Measurements from ENCODE around the gene TMEM17. TPM values are rescaled to one million over a fixed set of nuclear protein-coding genes. Genes with fewer than 3 reads are reported as not detected.
A peak's percentile ranks its signal among the peaks of the same experiment; 100 is the strongest.

The TMEM17 gene
- total RNA-seq, 1 experiment from 2014 or later: 0.56 TPM

GRCh38 chr2:62456721-62457539, 49.1 kb downstream of the TMEM17 start:
- peak; percentile 80 for DNase-seq (ENCODE audit: low spot score)

- no peak for DNase-seq (ENCODE audit: low spot score)
These were observed 49.9 kb downstream of the TMEM17 start for GRCh38 chr2:62455957-62456692.

GRCh38 chr2:62453955-62454354, 52.0 kb downstream of the TMEM17 start:
- DNase-seq (ENCODE audit: low spot score): no peak

GRCh38 chr2:62452701-62453454, 53.1 kb downstream of the TMEM17 start:
- DNase-seq (ENCODE audit: low spot score): no peak

- DNase-seq (ENCODE audit: low spot score): peak; percentile 82
These were observed 55.2 kb downstream of the TMEM17 start for GRCh38 chr2:62450716-62451191.

Small RNA genes within 50 kb of the gene (small RNA-seq; reads per million reads assigned to genes)
- gene AC107083.1 (not detected), gene RN7SL18P (not detected)

Other genes with a start within 250 kb of the TMEM17 start
- gene EHBP1, start 199.5 kb upstream of the TMEM17 start, total RNA-seq (2014; rRNA removed; shearing (Covaris generic)): 14.2 and 25.2 TPM in 2 replicates